NCI-H526 treated with DMSO at 0.1 percent for 48 hours (cell line): ENCODE measurements around the gene HSDL1.
"Not testable (repeated sequence)": the region's sequence is repeated elsewhere in the genome, so short reads cannot be mapped to it uniquely, and the experiment has no call there.

Source experiments
- DNase-seq: peaks from one replicate; lab custom pipeline; 2025; lab: John Stamatoyannopoulos, UW

HSDL1 gene

GRCh38 chr16:84138824-84139627 lies 6.0 kb downstream of the HSDL1 start:
- no peak for DNase-seq

- DNase-seq, result no peak
Observed at GRCh38 chr16:84138500-84138823, 6.5 kb downstream of the HSDL1 start.

- DNase-seq, result no peak
Observed at GRCh38 chr16:84137769-84138357, 7.1 kb downstream of the HSDL1 start.

DNA sequence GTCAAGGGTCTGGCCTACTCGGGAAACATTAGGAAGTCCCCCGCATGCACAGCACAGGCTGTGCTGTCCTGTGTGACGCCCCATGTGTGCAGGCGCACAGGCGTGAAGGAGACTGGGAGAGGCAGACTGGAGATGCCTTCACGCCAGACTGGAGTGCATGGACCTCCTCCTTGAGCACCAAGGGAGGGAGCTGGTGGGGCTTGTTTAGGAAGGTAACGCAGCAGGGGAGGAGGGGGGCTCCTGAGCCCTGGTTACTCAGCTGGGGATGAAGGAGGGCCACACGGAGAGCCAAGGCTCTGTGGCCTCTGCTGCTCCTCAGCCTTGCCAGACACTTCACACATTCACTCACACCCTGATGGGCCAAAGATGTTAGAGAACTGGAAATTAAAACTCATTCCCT lies 7.7 kb downstream of the HSDL1 start:
- no peak for DNase-seq

DNA sequence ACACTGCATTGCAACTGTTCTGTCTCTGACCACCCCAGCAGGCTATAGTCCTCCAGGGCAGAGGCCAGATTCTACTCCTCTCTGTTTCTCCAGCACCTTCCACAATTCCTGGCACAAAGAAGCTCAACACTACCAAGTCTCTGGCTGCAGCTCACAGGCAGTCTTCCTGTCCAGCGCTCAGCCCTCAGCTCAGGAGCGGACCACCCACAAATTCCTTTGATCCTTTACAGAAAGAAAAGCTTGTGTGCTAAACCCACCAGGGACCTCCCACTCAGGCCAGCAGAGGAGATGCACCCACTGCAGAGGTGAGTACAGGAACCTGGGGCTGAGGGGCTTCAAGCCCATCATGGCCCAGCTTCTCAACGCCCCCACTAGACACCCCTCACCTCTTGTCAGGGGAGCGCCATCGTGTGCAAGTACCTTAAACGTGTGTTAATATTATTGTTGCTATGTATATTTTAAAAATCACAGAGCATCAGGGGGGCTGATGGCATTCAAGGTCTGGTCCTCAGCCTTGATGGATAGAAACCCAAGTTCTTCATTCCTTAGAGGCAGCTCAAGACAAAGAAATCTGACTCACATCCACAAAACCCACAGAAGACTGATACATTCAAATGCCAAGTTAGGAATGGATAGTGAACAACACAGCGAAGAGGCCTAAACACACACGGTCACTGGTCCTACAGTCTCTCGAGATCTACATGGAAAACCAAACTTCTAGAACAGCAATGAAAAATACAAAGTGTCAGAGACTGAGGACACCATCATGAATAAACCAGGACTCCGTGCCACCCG lies 8.4 kb downstream of the HSDL1 start:
- DNase-seq, result no peak

GRCh38 chr16:84132527-84133285 lies 12.3 kb downstream of the HSDL1 start:
- no peak for DNase-seq

- DNase-seq, result no peak
Observed at GRCh38 chr16:84131117-84131516, 13.9 kb downstream of the HSDL1 start.

DNA sequence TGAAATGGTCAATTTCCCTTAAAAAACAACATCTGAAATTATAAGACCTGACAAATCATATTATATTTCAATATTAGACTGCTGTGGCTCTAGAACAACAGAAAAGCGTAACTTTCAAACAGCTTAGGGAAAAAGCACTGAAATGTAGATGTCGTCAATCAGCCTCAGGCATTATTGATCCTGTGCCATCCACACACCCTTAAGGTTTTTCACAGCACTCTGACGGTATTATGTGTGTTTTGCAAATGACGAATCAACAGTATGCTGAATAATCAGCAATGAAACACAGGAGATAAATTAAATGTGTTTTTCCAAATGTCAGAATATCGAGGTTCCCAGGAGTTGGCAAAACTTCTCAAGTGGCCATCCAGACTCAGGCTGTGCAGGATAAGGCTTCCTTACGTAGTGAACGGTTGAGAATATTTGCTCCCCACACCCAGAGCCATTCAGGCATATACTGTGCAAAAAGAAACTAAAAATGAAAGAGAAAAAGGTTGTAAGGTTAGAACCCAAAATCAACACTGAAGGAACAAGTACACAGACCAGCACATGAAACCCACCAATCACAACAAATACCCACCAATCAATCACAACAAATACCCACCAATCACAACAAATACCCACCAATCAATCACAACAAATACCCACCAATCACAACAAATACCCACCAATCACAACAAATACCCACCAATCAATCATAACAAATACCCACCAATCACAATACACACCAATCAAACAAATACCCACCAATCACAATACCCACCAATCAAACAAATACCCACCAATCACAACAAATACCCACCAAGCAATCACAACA lies 20.5 kb downstream of the HSDL1 start:
- no peak for DNase-seq

GRCh38 chr16:84121007-84121406 lies 24.0 kb downstream of the HSDL1 start:
- DNase-seq, result no peak

DNA sequence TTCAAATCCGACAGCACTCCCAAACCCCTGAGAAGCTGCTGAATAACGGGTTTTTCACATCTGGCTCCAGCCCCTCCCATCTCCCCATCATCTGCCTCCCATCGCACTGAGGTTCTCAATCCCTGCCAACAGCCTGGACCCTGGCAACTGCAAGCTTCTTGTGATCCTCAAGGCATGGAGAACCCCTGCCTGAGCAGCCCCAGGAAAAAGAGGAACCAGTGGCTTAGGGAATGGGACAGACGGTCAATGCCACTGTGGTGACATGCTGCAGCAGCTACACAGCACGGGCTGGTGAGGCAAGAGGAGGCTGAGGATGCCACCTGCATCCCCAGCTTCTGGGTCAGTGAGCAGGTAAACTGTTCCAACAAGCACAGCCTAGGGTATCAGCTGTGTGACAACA lies 25.0 kb downstream of the HSDL1 start:
- DNase-seq, result no peak

- DNase-seq, result no peak
Observed at GRCh38 chr16:84119368-84119767, 25.6 kb downstream of the HSDL1 start.

- DNase-seq, result not testable (repeated sequence)
Observed at GRCh38 chr16:84118315-84118714, 26.7 kb downstream of the HSDL1 start.

DNA sequence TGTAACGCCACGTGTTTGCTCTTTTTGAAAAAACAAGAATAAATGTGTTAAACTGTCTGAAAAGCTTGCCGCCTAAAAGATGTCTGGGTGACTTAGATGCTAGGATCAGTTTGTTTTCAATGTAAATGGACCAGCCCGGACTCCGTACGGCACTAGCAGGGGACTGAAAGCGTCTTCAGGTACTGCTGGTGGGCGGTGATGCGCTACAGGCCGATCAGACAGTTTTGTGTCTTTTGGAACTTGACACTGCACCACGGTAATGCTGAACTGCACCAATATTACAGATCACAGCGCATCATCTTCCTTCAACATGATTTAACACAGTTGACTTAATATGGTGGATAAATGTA lies 27.5 kb downstream of the HSDL1 start:
- peak; percentile 11 for DNase-seq

GRCh38 chr16:84116720-84117493 lies 28.1 kb downstream of the HSDL1 start, which contains the start of gene MBTPS1:
MBTPS1 (minus strand) TSS chr16:84116942; CDS start chr16:84101783, 15,159 bp downstream.
- DNase-seq, result peak; percentile 79

- no peak for DNase-seq
Observed at GRCh38 chr16:84115919-84116719, 28.9 kb downstream of the HSDL1 start.

DNA sequence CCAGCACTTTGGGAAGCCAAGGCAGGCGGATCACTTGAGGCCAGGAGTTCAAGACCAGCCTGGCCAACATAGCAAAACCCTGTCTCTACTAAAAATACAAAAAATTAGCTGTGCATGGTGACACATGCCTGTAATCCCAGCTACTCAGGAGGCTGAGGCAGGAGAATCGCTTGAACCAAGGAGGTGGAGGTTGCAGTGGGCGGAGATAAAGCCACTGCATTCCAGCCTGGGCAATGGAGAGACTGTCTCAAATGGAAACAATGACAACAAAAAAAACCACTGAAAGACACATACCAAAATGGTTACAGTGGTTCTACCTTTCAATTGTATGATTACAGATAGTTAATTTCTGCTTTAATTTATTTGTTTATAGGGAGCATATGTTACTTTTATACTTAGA lies 33.0 kb downstream of the HSDL1 start:
- not testable (repeated sequence) for DNase-seq

DNA sequence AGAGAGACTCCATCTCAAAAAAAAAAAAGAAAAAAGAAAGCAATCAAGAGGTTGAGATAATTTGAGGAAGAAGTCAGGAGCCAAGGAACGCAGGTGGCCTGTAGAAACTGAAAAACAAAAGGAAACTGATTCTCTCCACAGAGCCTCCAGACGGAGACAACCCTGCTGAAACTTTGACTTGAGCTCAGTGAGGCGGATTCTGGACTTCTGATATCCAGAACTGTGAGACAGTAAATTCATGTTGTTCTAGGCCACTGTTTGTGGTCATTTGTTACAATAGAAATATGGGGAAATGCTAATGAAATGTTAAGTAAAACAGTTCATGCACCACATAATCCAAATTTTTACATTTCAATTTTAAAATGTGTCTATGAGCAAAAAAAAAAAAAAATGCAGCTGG lies 33.5 kb downstream of the HSDL1 start:
- DNase-seq, result no peak

- no peak for DNase-seq
Observed at GRCh38 chr16:84110527-84110926, 34.5 kb downstream of the HSDL1 start.

DNA sequence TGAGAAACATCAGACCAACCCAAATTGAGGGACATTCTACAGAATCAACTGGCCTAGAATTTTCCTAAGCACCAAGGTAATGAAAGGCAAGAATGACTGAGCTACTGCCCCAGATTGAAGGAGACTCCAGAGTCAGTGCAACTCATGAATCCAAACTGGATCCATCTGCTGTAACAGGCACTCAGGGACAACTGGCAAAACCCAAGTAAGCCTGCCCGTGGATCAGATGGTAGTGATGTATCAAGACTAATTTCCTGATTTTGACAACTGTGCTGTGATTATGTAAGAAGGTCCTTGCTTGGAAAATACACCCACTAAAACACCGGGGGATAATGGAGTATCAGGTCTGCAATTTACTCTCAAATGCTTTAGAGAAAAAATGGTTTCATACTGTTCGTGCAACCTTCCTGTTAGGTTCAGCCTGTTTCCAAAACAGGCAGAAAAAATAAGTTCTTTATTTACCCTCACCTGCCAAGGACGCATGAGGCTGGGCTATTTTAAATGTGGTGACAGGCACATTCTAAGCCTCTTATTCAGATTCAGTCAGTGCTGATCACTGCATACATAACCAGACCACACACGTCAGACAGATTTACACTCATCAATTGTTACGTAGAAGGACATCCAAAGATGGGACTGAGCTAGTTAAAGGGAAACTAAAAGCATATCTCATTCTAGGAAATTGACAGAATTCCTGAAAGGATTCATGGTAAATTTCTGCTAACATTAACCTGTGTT lies 35.2 kb downstream of the HSDL1 start:
- no peak for DNase-seq
